Bronchial epithelial cell (primary cell): ENCODE results near the gene PKDREJ. TPM values are rescaled to one million over a fixed set of nuclear protein-coding genes. Genes with fewer than 3 reads are reported as not detected.
A peak's percentile ranks its signal among the peaks of the same experiment; 100 is the strongest.

Experiments
- DNase-seq: peaks from one replicate; pipeline ENCODE4 v3.0.0-alpha.2; 2010; ENCODE audit warnings: low read depth
- FAIRE-seq: peaks from 2 replicates; lab custom pipeline; 2011; peaks lifted over from hg19 to GRCh38; lab: Jason Lieb, UNC
- H3K27me3 ChIP-seq: 2 replicates; pipeline ENCODE4 v1.5.1; 2011; ENCODE audit warnings: low read length; ENCODE audit not compliant: control insufficient read depth, insufficient read depth
- H3K36me3 ChIP-seq: 2 replicates; pipeline ENCODE4 v1.5.1; 2011; ENCODE audit warnings: low read length; ENCODE audit not compliant: control insufficient read depth, insufficient read depth
- H3K4me3 ChIP-seq: 2 replicates; pipeline ENCODE4 v1.5.1; 2011; ENCODE audit warnings: mild to moderate bottlenecking, low read depth, low read length, control low read depth
- total RNA-seq: library from RNA; depleted of rRNA; stranded (reverse); fragments of >200 nt; gene quantifications from 2 replicates; pipeline ENCODE4 v1.2.1, GENCODE V29; 2014
- TF ChIP-seq, protein P1 (sequence below): IDR thresholded peaks from 2 replicates; pipeline ENCODE4 v1.5.1; 2011; ENCODE audit warnings: mild to moderate bottlenecking, moderate library complexity, low read length, control low read depth, inconsistent platforms; ENCODE audit not compliant: insufficient read depth, severe bottlenecking

Gene PKDREJ
- total RNA-seq, 1 donor from 2014 or later: not detected

DNA sequence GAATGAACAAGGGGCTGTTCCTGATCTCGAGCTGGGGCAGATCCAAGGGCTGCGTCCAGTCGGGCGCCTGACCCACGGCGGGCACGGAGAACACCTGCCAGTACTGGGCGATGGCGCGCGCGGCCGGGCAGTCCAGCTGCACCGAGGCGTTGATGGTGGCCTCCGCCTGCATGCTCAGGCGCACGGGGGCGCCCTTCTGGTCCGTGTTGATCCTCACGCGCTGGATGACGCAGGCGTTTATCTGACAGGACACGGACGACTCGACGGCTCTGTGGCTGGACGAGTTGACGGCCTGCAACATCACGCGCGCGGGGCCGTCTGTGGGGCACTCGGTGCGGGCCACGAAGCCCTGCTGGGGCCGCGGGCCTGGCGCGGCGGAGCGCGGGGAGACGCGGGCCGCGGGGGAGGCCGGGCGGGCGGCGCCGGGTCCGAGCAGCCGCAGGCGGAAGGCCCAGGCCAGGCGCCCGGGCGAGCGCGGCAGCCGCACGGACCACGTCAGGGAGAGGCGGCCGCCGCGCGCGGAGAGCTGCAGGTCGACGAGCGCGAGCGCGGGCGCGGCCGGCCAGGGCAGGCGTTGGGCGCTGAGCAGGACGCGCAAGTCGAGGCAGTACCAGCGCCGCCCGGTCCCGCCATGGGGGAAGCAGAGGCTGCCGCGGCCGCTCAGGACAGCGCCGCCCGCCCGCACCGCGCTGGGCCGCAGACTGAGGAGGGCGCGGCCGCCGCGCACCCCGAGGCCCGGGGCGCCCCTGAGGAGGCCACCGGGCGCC lies 511 bp downstream of the PKDREJ start:
- no peaks in the 10 kb centered on the region for H3K36me3 ChIP-seq
- FAIRE-seq (no peak), DNase-seq (peak; percentile 13)
- TF ChIP-seq, protein P1, sequence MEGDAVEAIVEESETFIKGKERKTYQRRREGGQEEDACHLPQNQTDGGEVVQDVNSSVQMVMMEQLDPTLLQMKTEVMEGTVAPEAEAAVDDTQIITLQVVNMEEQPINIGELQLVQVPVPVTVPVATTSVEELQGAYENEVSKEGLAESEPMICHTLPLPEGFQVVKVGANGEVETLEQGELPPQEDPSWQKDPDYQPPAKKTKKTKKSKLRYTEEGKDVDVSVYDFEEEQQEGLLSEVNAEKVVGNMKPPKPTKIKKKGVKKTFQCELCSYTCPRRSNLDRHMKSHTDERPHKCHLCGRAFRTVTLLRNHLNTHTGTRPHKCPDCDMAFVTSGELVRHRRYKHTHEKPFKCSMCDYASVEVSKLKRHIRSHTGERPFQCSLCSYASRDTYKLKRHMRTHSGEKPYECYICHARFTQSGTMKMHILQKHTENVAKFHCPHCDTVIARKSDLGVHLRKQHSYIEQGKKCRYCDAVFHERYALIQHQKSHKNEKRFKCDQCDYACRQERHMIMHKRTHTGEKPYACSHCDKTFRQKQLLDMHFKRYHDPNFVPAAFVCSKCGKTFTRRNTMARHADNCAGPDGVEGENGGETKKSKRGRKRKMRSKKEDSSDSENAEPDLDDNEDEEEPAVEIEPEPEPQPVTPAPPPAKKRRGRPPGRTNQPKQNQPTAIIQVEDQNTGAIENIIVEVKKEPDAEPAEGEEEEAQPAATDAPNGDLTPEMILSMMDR: peak; percentile 43
- H3K27me3 ChIP-seq: peaks cover 2% of the 10 kb centered on the region
- H3K4me3 ChIP-seq: peak overlapping the region; percentile 6

- Histone ChIP-seq H3K27me3 (peaks cover 2% of the 10 kb centered on the region), H3K36me3 (no peaks in the 10 kb centered on the region), H3K4me3 (no peak overlapping the region)
- FAIRE-seq (no peak), DNase-seq (no peak)
- TF ChIP-seq, protein P1: no peak
Measured at GRCh38 chr22:46260038-46260437, 3.1 kb downstream of the PKDREJ start.

DNA sequence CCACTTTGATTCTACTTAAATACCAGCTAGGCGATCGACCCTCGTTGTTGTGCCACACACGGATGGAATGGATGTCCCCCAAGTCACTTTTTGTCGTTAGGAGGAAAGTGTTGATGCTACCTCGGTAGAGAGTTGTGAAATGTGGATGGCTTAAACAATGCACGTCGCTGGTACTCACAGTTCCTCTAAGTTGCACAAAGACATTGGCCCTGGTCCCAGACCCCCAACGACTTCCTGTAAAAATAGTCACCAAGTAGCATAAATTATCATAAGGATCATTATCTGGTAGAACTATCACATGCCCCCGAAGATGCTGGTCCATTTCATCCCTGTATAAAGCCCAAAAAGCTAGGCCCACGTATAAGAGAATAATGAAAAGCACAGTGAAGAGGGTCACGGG lies 3.8 kb downstream of the PKDREJ start:
- TF ChIP-seq, protein P1: no peak
- no peak overlapping the region for H3K4me3 ChIP-seq
- DNase-seq (no peak), FAIRE-seq (no peak)
- H3K36me3 ChIP-seq: no peaks in the 10 kb centered on the region
- peaks cover 2% of the 10 kb centered on the region for H3K27me3 ChIP-seq

- no peak for FAIRE-seq
- peak; percentile 75 for DNase-seq
- no peak overlapping the region for H3K4me3 ChIP-seq
- no peaks in the 10 kb centered on the region for H3K36me3 ChIP-seq
- H3K27me3 ChIP-seq: no peaks in the 10 kb centered on the region
- TF ChIP-seq, protein P1: no peak
Measured at GRCh38 chr22:46256358-46256958, 6.7 kb downstream of the PKDREJ start.

GRCh38 chr22:46251816-46252380 lies 11.2 kb downstream of the PKDREJ start:
- TF ChIP-seq, protein P1: no peak
- H3K36me3 ChIP-seq: no peaks in the 10 kb centered on the region
- no peaks in the 10 kb centered on the region for H3K27me3 ChIP-seq
- FAIRE-seq: no peak
- no peak overlapping the region for H3K4me3 ChIP-seq
- no peak for DNase-seq
